Choroid plexus epithelial cell (primary cell): ENCODE data around the gene FFAR1.

Experiments used
- DNase-seq: peaks from one replicate; pipeline ENCODE4 v3.0.0-alpha.2; 2010; ENCODE audit warnings: low read depth
- H3K4me3 ChIP-seq: 2 replicates; pipeline ENCODE4 v1.5.1; 2011; ENCODE audit warnings: low read depth, mild to moderate bottlenecking, control low read depth, low read length, moderate library complexity
- TF ChIP-seq, protein P1 (sequence below): conservative IDR thresholded peaks from 2 replicates; pipeline ENCODE4 v1.5.1; 2011; ENCODE audit warnings: low read depth, mild to moderate bottlenecking, control low read depth, inconsistent platforms, low read length, moderate library complexity

Gene FFAR1

GRCh38 chr19:35360880-35361420 lies 13.2 kb downstream of the FFAR1 start:
- TF ChIP-seq, protein P1, sequence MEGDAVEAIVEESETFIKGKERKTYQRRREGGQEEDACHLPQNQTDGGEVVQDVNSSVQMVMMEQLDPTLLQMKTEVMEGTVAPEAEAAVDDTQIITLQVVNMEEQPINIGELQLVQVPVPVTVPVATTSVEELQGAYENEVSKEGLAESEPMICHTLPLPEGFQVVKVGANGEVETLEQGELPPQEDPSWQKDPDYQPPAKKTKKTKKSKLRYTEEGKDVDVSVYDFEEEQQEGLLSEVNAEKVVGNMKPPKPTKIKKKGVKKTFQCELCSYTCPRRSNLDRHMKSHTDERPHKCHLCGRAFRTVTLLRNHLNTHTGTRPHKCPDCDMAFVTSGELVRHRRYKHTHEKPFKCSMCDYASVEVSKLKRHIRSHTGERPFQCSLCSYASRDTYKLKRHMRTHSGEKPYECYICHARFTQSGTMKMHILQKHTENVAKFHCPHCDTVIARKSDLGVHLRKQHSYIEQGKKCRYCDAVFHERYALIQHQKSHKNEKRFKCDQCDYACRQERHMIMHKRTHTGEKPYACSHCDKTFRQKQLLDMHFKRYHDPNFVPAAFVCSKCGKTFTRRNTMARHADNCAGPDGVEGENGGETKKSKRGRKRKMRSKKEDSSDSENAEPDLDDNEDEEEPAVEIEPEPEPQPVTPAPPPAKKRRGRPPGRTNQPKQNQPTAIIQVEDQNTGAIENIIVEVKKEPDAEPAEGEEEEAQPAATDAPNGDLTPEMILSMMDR, result no peak
- no peak for DNase-seq

GRCh38 chr19:35362261-35363000 lies 14.7 kb downstream of the FFAR1 start:
- DNase-seq, result no peak
- TF ChIP-seq, protein P1, result no peak
- H3K4me3 ChIP-seq, result no peak overlapping the region

More at GRCh38 chr19:35360880-35361420, 13.2 kb downstream of the FFAR1 start:
- H3K4me3 ChIP-seq, result no peak overlapping the region

- no peak overlapping the region for H3K4me3 ChIP-seq
- TF ChIP-seq, protein P1, result no peak
- no peak for DNase-seq
These were observed 15.4 kb downstream of the FFAR1 start for GRCh38 chr19:35363001-35363590.

GRCh38 chr19:35363711-35364425 lies 16.2 kb downstream of the FFAR1 start:
- TF ChIP-seq, protein P1, result no peak
- no peak overlapping the region for H3K4me3 ChIP-seq
- DNase-seq, result no peak

DNA sequence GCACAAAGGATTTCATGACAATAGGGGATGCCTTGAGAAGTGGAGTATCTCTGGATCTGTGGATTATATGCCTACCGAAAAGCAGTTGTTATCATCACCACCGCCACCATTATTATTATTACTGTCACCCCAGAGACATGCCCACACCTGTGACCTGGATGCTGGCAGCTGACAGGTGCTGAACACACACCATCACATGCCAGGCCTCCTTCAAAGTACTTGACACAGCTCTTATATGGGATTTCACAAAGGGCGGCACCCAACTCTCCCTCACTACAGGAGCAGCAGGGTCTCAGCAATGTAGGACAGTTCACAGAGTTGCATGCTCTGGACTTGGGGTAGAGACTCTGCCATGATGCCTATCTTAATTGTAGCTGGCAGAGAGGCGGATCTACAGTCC lies 17.6 kb downstream of the FFAR1 start:
- TF ChIP-seq, protein P1, result no peak
- no peak overlapping the region for H3K4me3 ChIP-seq
- no peak for DNase-seq

GRCh38 chr19:35368378-35368777 lies 20.7 kb downstream of the FFAR1 start:
- no peak overlapping the region for H3K4me3 ChIP-seq
- no peak for DNase-seq
- TF ChIP-seq, protein P1, result no peak
